Liver (tissue), 9 donors: Measurements from ENCODE around the gene HSPA4L. TPM values are rescaled to one million over a fixed set of nuclear protein-coding genes. Genes with fewer than 3 reads are reported as not detected.
A peak's percentile ranks its signal among the peaks of the same experiment; 100 is the strongest.

Source experiments
- DNase-seq: peaks from one replicate; pipeline ENCODE4 v3.0.0-alpha.2; 2017; ENCODE audit warnings: low spot score
- H3K27ac ChIP-seq, 2 donors: one replicate each; pipeline ENCODE4 v1.7.0; 2013; ENCODE audit warnings: inconsistent platforms in 2 of 2, low read length in 2 of 2, control low read depth in 1 of 2, low read depth in 1 of 2, mild to moderate bottlenecking in 1 of 2
- H3K27me3 ChIP-seq, 4 donors: one replicate each; pipeline versions ENCODE4 v1.6.1 to v1.7.0; 2013; ENCODE audit warnings: low read length in 3 of 4, inconsistent platforms in 1 of 4, mild to moderate bottlenecking in 1 of 4, moderate library complexity in 1 of 4; ENCODE audit not compliant: control insufficient read depth in 4 of 4, insufficient read depth in 4 of 4
- H3K36me3 ChIP-seq, 4 donors: one replicate each; pipeline versions ENCODE4 v1.6.1 to v1.7.0; 2013; ENCODE audit warnings: low read length in 3 of 4, mild to moderate bottlenecking in 3 of 4, low read depth in 1 of 4, moderate library complexity in 1 of 4; ENCODE audit not compliant: control insufficient read depth in 4 of 4, insufficient read depth in 3 of 4
- H3K4me1 ChIP-seq, 4 donors: one replicate each; pipeline versions ENCODE4 v1.6.1 to v1.7.0; 2013; ENCODE audit warnings: low read length in 3 of 4, mild to moderate bottlenecking in 3 of 4, moderate library complexity in 1 of 4; ENCODE audit not compliant: control insufficient read depth in 4 of 4, insufficient read depth in 4 of 4
- H3K4me3 ChIP-seq, 3 donors: one replicate each; pipeline versions ENCODE4 v1.6.1 to v1.7.0; 2013; ENCODE audit warnings: low read length in 3 of 3, control low read depth in 1 of 3, low read depth in 1 of 3, mild to moderate bottlenecking in 1 of 3
- H3K9ac ChIP-seq, 2 donors: one replicate each; pipeline ENCODE4 v1.7.0; 2013; ENCODE audit warnings: low read length in 2 of 2, mild to moderate bottlenecking in 2 of 2, moderate library complexity in 2 of 2, control low read depth in 1 of 2, low read depth in 1 of 2
- H3K9me3 ChIP-seq, 4 donors: one replicate each; pipeline versions ENCODE4 v1.6.1 to v1.7.0; 2013; ENCODE audit warnings: low read length in 3 of 4; ENCODE audit not compliant: control insufficient read depth in 4 of 4
- ATF3 ChIP-seq: IDR thresholded peaks from 2 replicates; pipeline ENCODE4 v1.6.1; 2016; ENCODE audit warnings: antibody characterized with exemption
- EGR1 ChIP-seq, 2 donors: IDR thresholded peaks; 2 replicates each; pipeline ENCODE4 v1.6.1; 2016 to 2018; ENCODE audit warnings: antibody characterized with exemption in 2 of 2, low read depth in 2 of 2
- FOXA1 ChIP-seq: IDR thresholded peaks from 2 replicates; pipeline ENCODE4 v1.6.1; 2016; ENCODE audit warnings: antibody characterized with exemption
- FOXA2 ChIP-seq: IDR thresholded peaks from 2 replicates; pipeline ENCODE4 v1.6.1; 2016; ENCODE audit warnings: antibody characterized with exemption
- GABPA ChIP-seq, 2 donors: IDR thresholded peaks in 1 of 2; conservative IDR thresholded peaks in 1 of 2; 2 replicates each; pipeline ENCODE4 v1.6.1; 2016; ENCODE audit warnings: antibody characterized with exemption in 2 of 2, mild to moderate bottlenecking in 1 of 2, moderate library complexity in 1 of 2
- HNF4G ChIP-seq: IDR thresholded peaks from 2 replicates; pipeline ENCODE4 v1.6.1; 2016; ENCODE audit warnings: antibody characterized with exemption
- JUND ChIP-seq, 2 donors: IDR thresholded peaks; 2 replicates each; pipeline ENCODE4 v1.6.1; 2016; ENCODE audit warnings: antibody characterized with exemption in 2 of 2
- NR2F2 ChIP-seq: IDR thresholded peaks from 2 replicates; pipeline ENCODE4 v1.6.1; 2016; ENCODE audit warnings: antibody characterized with exemption
- RXRA ChIP-seq, 2 donors: IDR thresholded peaks; 2 replicates each; pipeline ENCODE4 v1.6.1; 2017 to 2018; ENCODE audit warnings: antibody characterized with exemption in 2 of 2, mild to moderate bottlenecking in 1 of 2
- SP1 ChIP-seq: IDR thresholded peaks from 2 replicates; pipeline ENCODE4 v1.6.1; 2018; ENCODE audit warnings: antibody characterized with exemption, mild to moderate bottlenecking
- TAF1 ChIP-seq: conservative IDR thresholded peaks from 2 replicates; pipeline ENCODE4 v1.6.1; 2016; ENCODE audit warnings: antibody characterized with exemption, mild to moderate bottlenecking
- YY1 ChIP-seq: IDR thresholded peaks from 2 replicates; pipeline ENCODE4 v1.6.1; 2016; ENCODE audit warnings: antibody characterized with exemption, mild to moderate bottlenecking
- whole genome bisulfite sequencing: extraction: QIAGEN DNeasy Blood & Tissue Kit; methylation state at CpG from one replicate; pipeline ENCODE4 v1.1.7; 2013; 5-methylcytosine and 5-hydroxymethylcytosine counted together
- polyA plus RNA-seq, 2 donors: library from polyadenylated mRNA; stranded (reverse) in 1 of 2; unstranded in 1 of 2; fragments of 200-250 nt in 1 of 2; fragments of >200 nt in 1 of 2; fragmentation: Nextera tagmentation in 1 of 2; extraction: Ambion mirVana in 1 of 2; gene quantifications; one replicate each; pipeline versions ENCODE4 v1.2.1 to v1.2.3, GENCODE V29; 2013 to 2015
- total RNA-seq, 2 donors: library from RNA; depleted of rRNA; stranded (reverse); fragments of >200 nt; gene quantifications; one replicate each; pipeline ENCODE4 v1.2.3, GENCODE V29; 2014
- TF ChIP-seq, protein P1 (sequence below): fragments of 150-350 bp; IDR thresholded peaks from 2 replicates; pipeline ENCODE4 v1.5.1; 2017; ENCODE audit warnings: improper control_type of control experiment, low read depth, low read length; ENCODE audit not compliant: missing input control
- TF ChIP-seq, protein P2 (sequence below): IDR thresholded peaks from 2 replicates; pipeline ENCODE4 v1.6.1; 2016; ENCODE audit warnings: antibody characterized with exemption
- TF ChIP-seq, protein P3 (sequence below): IDR thresholded peaks from 2 replicates; pipeline ENCODE4 v1.6.1; 2016; ENCODE audit warnings: antibody characterized with exemption, mild to moderate bottlenecking
- TF ChIP-seq, protein P4 (sequence below): IDR thresholded peaks from 2 replicates; pipeline ENCODE4 v1.6.1; 2016; ENCODE audit warnings: antibody characterized with exemption
- donor health status: healthy.
- donor health status: healthy.
- donor health status: healthy.
- donor health status: healthy.
- donor health status: healthy.

The HSPA4L gene
- total and polyA plus RNA-seq, 4 donors = 1.6 to 5.3 (median 2.8) TPM

GRCh38 chr4:127781300-127782024 is 660 bp upstream of the HSPA4L start:
- peak; percentile 46 for DNase-seq
- Histone ChIP-seq H3K27me3 (no peaks in the 10 kb centered on the region), H3K4me1 (peaks cover 0 to 10% (median 2%) of the 10 kb centered on the region in 4 donors), H3K9ac (peak overlapping the region; percentile 36 to 63), H3K9me3 (no peaks in the 10 kb centered on the region), H3K27ac (peak overlapping the region; percentile 51 to 87), H3K36me3 (no peaks in the 10 kb centered on the region), H3K4me3 (peak overlapping the region; percentile 25 to 94 (median 73))
- 17% methylated on average over 43 of the region's 43 CpGs for WGBS
- TF ChIP-seq, protein P1, sequence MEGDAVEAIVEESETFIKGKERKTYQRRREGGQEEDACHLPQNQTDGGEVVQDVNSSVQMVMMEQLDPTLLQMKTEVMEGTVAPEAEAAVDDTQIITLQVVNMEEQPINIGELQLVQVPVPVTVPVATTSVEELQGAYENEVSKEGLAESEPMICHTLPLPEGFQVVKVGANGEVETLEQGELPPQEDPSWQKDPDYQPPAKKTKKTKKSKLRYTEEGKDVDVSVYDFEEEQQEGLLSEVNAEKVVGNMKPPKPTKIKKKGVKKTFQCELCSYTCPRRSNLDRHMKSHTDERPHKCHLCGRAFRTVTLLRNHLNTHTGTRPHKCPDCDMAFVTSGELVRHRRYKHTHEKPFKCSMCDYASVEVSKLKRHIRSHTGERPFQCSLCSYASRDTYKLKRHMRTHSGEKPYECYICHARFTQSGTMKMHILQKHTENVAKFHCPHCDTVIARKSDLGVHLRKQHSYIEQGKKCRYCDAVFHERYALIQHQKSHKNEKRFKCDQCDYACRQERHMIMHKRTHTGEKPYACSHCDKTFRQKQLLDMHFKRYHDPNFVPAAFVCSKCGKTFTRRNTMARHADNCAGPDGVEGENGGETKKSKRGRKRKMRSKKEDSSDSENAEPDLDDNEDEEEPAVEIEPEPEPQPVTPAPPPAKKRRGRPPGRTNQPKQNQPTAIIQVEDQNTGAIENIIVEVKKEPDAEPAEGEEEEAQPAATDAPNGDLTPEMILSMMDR = no peak
- TF ChIP-seq, protein P2, sequence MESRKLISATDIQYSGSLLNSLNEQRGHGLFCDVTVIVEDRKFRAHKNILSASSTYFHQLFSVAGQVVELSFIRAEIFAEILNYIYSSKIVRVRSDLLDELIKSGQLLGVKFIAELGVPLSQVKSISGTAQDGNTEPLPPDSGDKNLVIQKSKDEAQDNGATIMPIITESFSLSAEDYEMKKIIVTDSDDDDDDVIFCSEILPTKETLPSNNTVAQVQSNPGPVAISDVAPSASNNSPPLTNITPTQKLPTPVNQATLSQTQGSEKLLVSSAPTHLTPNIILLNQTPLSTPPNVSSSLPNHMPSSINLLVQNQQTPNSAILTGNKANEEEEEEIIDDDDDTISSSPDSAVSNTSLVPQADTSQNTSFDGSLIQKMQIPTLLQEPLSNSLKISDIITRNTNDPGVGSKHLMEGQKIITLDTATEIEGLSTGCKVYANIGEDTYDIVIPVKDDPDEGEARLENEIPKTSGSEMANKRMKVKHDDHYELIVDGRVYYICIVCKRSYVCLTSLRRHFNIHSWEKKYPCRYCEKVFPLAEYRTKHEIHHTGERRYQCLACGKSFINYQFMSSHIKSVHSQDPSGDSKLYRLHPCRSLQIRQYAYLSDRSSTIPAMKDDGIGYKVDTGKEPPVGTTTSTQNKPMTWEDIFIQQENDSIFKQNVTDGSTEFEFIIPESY = no peak
- TF ChIP-seq GABPA (IDR thresholded peaks at IDR 0.05 in 1 of 2, conservative IDR thresholded peaks at IDR 0.05 in 1 of 2) = no peak
- no peak for TF ChIP-seq TAF1
- TF ChIP-seq RXRA (IDR thresholded peaks at IDR 0.05) = no peak
- TF ChIP-seq JUND (IDR thresholded peaks at IDR 0.05) = no peak
- TF ChIP-seq FOXA1 = no peak
- TF ChIP-seq ATF3 = no peak

GRCh38 chr4:127782025-127782274 is 172 bp upstream of the HSPA4L start:
- Histone ChIP-seq H3K4me3 (peak overlapping the region; percentile 25 to 94 (median 73)), H3K27ac (peak overlapping the region; percentile 51 to 87), H3K9me3 (no peaks in the 10 kb centered on the region), H3K27me3 (no peaks in the 10 kb centered on the region), H3K9ac (peak overlapping the region; percentile 36 to 63), H3K4me1 (peaks cover 0 to 10% (median 2%) of the 10 kb centered on the region in 4 donors), H3K36me3 (no peaks in the 10 kb centered on the region)
- TF ChIP-seq NR2F2 (no peak), HNF4G (no peak), FOXA2 (no peak), RXRA (IDR thresholded peaks at IDR 0.05) (no peak), GABPA (IDR thresholded peaks at IDR 0.05 in 1 of 2, conservative IDR thresholded peaks at IDR 0.05 in 1 of 2) (no peak), SP1 (no peak), FOXA1 (no peak), JUND (IDR thresholded peaks at IDR 0.05) (no peak), YY1 (peak; percentile 80), EGR1 (IDR thresholded peaks at IDR 0.05; ENCODE audit: low read depth in 2 of 2) (peak in 1 of 2 donors; percentile 82), ATF3 (no peak), TAF1 (no peak)
- TF ChIP-seq, protein P3, sequence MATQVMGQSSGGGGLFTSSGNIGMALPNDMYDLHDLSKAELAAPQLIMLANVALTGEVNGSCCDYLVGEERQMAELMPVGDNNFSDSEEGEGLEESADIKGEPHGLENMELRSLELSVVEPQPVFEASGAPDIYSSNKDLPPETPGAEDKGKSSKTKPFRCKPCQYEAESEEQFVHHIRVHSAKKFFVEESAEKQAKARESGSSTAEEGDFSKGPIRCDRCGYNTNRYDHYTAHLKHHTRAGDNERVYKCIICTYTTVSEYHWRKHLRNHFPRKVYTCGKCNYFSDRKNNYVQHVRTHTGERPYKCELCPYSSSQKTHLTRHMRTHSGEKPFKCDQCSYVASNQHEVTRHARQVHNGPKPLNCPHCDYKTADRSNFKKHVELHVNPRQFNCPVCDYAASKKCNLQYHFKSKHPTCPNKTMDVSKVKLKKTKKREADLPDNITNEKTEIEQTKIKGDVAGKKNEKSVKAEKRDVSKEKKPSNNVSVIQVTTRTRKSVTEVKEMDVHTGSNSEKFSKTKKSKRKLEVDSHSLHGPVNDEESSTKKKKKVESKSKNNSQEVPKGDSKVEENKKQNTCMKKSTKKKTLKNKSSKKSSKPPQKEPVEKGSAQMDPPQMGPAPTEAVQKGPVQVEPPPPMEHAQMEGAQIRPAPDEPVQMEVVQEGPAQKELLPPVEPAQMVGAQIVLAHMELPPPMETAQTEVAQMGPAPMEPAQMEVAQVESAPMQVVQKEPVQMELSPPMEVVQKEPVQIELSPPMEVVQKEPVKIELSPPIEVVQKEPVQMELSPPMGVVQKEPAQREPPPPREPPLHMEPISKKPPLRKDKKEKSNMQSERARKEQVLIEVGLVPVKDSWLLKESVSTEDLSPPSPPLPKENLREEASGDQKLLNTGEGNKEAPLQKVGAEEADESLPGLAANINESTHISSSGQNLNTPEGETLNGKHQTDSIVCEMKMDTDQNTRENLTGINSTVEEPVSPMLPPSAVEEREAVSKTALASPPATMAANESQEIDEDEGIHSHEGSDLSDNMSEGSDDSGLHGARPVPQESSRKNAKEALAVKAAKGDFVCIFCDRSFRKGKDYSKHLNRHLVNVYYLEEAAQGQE = no peak
- TF ChIP-seq, protein P4, sequence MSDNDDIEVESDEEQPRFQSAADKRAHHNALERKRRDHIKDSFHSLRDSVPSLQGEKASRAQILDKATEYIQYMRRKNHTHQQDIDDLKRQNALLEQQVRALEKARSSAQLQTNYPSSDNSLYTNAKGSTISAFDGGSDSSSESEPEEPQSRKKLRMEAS = no peak
- 1% methylated on average over 30 of the region's 30 CpGs for WGBS
- no peak for DNase-seq
